ENCODE results near the gene METTL5.

DNA sequence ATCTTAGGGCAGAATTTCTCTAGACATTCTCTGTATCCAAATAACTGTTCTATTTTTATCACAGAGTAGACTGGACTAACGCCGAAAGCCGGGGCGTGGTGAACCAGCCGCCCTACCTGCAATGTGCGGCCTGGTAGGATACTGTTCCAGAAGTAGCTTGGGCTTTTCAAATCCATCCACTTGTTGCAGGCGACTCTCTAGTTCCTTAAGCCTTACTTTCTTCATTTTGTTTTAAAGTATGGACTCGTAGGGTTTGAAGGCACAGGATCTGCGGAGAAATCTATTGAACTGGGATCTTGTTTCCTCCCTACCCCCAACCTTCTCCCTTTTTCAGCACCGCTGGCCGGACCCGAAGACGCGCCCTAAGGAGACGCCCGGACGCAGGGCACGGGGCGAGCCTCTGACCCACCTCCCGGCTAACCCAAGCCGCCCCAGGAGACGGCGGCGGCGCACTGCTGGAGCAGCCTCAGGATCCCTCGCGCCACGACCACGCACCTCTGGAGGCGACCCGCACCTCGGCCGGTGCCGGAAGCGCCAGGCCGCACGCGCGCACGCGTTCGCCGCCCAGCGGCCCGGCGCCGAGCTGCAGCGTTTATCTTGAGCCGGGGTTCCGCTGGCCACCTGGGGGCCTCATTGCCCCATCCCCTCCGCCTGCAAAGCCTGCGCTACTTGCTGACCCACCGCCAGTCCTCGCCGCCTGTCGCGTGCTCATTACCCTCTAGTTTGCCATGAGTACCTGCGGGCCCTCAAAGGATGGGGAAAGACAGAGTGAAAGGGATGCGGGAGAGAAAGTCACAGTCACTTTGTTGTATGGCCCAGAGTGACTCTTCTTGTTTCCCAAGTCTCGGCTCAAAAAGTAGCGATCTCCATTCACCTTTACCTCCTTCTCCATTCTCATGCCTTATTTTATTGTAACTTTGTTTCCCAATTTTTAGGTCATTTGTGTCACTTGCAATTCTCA, at the start of gene METTL5:
- TF ChIP-seq, protein P1, sequence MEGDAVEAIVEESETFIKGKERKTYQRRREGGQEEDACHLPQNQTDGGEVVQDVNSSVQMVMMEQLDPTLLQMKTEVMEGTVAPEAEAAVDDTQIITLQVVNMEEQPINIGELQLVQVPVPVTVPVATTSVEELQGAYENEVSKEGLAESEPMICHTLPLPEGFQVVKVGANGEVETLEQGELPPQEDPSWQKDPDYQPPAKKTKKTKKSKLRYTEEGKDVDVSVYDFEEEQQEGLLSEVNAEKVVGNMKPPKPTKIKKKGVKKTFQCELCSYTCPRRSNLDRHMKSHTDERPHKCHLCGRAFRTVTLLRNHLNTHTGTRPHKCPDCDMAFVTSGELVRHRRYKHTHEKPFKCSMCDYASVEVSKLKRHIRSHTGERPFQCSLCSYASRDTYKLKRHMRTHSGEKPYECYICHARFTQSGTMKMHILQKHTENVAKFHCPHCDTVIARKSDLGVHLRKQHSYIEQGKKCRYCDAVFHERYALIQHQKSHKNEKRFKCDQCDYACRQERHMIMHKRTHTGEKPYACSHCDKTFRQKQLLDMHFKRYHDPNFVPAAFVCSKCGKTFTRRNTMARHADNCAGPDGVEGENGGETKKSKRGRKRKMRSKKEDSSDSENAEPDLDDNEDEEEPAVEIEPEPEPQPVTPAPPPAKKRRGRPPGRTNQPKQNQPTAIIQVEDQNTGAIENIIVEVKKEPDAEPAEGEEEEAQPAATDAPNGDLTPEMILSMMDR (IDR thresholded peaks at IDR 0.05; ENCODE audit: insufficient read depth, low read length) = peak; percentile 77
- TF ChIP-seq POLR2AphosphoS5 (IDR thresholded peaks at IDR 0.05; ENCODE audit: low read depth) (peak; percentile 89), SPI1 (IDR thresholded peaks at IDR 0.05; ENCODE audit: borderline replicate concordance, low read depth) (no peak), GABPA (IDR thresholded peaks at IDR 0.05; ENCODE audit: low read depth) (no peak)
- TF ChIP-seq, protein P2, sequence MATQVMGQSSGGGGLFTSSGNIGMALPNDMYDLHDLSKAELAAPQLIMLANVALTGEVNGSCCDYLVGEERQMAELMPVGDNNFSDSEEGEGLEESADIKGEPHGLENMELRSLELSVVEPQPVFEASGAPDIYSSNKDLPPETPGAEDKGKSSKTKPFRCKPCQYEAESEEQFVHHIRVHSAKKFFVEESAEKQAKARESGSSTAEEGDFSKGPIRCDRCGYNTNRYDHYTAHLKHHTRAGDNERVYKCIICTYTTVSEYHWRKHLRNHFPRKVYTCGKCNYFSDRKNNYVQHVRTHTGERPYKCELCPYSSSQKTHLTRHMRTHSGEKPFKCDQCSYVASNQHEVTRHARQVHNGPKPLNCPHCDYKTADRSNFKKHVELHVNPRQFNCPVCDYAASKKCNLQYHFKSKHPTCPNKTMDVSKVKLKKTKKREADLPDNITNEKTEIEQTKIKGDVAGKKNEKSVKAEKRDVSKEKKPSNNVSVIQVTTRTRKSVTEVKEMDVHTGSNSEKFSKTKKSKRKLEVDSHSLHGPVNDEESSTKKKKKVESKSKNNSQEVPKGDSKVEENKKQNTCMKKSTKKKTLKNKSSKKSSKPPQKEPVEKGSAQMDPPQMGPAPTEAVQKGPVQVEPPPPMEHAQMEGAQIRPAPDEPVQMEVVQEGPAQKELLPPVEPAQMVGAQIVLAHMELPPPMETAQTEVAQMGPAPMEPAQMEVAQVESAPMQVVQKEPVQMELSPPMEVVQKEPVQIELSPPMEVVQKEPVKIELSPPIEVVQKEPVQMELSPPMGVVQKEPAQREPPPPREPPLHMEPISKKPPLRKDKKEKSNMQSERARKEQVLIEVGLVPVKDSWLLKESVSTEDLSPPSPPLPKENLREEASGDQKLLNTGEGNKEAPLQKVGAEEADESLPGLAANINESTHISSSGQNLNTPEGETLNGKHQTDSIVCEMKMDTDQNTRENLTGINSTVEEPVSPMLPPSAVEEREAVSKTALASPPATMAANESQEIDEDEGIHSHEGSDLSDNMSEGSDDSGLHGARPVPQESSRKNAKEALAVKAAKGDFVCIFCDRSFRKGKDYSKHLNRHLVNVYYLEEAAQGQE (IDR thresholded peaks at IDR 0.05; ENCODE audit: insufficient replicate concordance, low read depth) = peak; percentile 60

Measured in HL-60 (cell line).